HUES64 (cell line): ENCODE data around the gene KCNK18.
"Not testable (repeated sequence)": the region's sequence is repeated elsewhere in the genome, so short reads cannot be mapped to it uniquely, and the experiment has no call there.

Experiments used
- H3K27ac ChIP-seq: 2 replicates; pipeline ENCODE4 v1.7.0; 2013; ENCODE audit warnings: low read depth, low read length, inconsistent platforms
- H3K27me3 ChIP-seq: 2 replicates; pipeline ENCODE4 v1.6.1; 2013; ENCODE audit warnings: mild to moderate bottlenecking, low read length; ENCODE audit not compliant: insufficient read depth
- H3K36me3 ChIP-seq: 2 replicates; pipeline ENCODE4 v1.6.1; 2013; ENCODE audit warnings: mild to moderate bottlenecking, low read length; ENCODE audit not compliant: insufficient read depth
- H3K4me1 ChIP-seq: 2 replicates; pipeline ENCODE4 v1.6.1; 2013; ENCODE audit warnings: mild to moderate bottlenecking, low read length, moderate library complexity; ENCODE audit not compliant: insufficient read depth
- H3K4me3 ChIP-seq: 2 replicates; pipeline ENCODE4 v1.5.1; 2013; ENCODE audit warnings: mild to moderate bottlenecking, low read length, moderate library complexity
- H3K9ac ChIP-seq: 2 replicates; pipeline ENCODE4 v1.6.1; 2013; ENCODE audit warnings: mild to moderate bottlenecking, low read depth, low read length
- H3K9me3 ChIP-seq: 2 replicates; pipeline ENCODE4 v1.6.1; 2013; ENCODE audit warnings: low read depth, low read length; ENCODE audit not compliant: insufficient read depth
- WGBS: fragments of 150-250, 120-280 bp; methylation state at CpG from one replicate; pipeline ENCODE4 v1.1.7; 2013; ENCODE audit warnings: missing lambda C conversion rate; 5-methylcytosine and 5-hydroxymethylcytosine counted together

Gene KCNK18

GRCh38 chr10:117175215-117175900, 21.9 kb upstream of the KCNK18 start:
- no peak overlapping the region for H3K27ac ChIP-seq
- H3K27me3 ChIP-seq = peaks cover 65% of the 10 kb centered on the region

GRCh38 chr10:117175901-117176534, 21.3 kb upstream of the KCNK18 start:
- H3K9me3 ChIP-seq = no peaks in the 10 kb centered on the region
- no peaks in the 10 kb centered on the region for H3K36me3 ChIP-seq
- H3K4me3 ChIP-seq = peak overlapping the region; percentile 54
- no peak overlapping the region for H3K27ac ChIP-seq
- H3K4me1 ChIP-seq = peaks cover 6% of the 10 kb centered on the region; the same call in 1 of the 2 replicates
- peaks cover 58% of the 10 kb centered on the region for H3K27me3 ChIP-seq
- WGBS = 29% methylated on average over 11 of the region's 12 CpGs
- no peak overlapping the region for H3K9ac ChIP-seq

More at GRCh38 chr10:117175215-117175900, 21.9 kb upstream of the KCNK18 start:
- H3K9me3 ChIP-seq = no peaks in the 10 kb centered on the region
- H3K36me3 ChIP-seq = no peaks in the 10 kb centered on the region
- 2% methylated on average over 46 of the region's 46 CpGs for WGBS
- peak overlapping the region; percentile 54 for H3K4me3 ChIP-seq
- peaks cover 8% of the 10 kb centered on the region; the same call in 1 of the 2 replicates for H3K4me1 ChIP-seq
- no peak overlapping the region for H3K9ac ChIP-seq

- Histone ChIP-seq H3K9ac (no peak overlapping the region), H3K9me3 (no peaks in the 10 kb centered on the region), H3K27ac (no peak overlapping the region), H3K4me3 (no peak overlapping the region), H3K36me3 (no peaks in the 10 kb centered on the region), H3K27me3 (peaks cover 37% of the 10 kb centered on the region), H3K4me1 (peaks cover 6% of the 10 kb centered on the region; the same call in 1 of the 2 replicates)
- WGBS = 93% methylated on average over 3 of the region's 3 CpGs
Observed at GRCh38 chr10:117178190-117178589, 19.1 kb upstream of the KCNK18 start.

GRCh38 chr10:117184296-117184695, 13.0 kb upstream of the KCNK18 start:
- Histone ChIP-seq H3K9me3 (no peaks in the 10 kb centered on the region), H3K9ac (no peak overlapping the region), H3K36me3 (no peaks in the 10 kb centered on the region), H3K4me1 (no peaks in the 10 kb centered on the region), H3K27ac (no peak overlapping the region), H3K27me3 (peaks cover 6% of the 10 kb centered on the region), H3K4me3 (no peak overlapping the region)
- WGBS = 92% methylated on average over 10 of the region's 10 CpGs

- Histone ChIP-seq H3K27ac (no peak overlapping the region), H3K27me3 (peaks cover 6% of the 10 kb centered on the region), H3K4me3 (no peak overlapping the region), H3K9me3 (no peaks in the 10 kb centered on the region), H3K9ac (no peak overlapping the region), H3K4me1 (no peaks in the 10 kb centered on the region), H3K36me3 (no peaks in the 10 kb centered on the region)
- WGBS = 96% methylated on average over 3 of the region's 3 CpGs
Observed at GRCh38 chr10:117184821-117185220, 12.5 kb upstream of the KCNK18 start.

- not testable (repeated sequence) for H3K9ac ChIP-seq, H3K9me3 ChIP-seq, H3K4me3 ChIP-seq, H3K36me3 ChIP-seq, H3K27ac ChIP-seq, H3K4me1 ChIP-seq, H3K27me3 ChIP-seq
- 92% methylated on average over 4 of the region's 4 CpGs for WGBS
Observed at GRCh38 chr10:117185817-117186216, 11.5 kb upstream of the KCNK18 start.

- H3K4me3 ChIP-seq = no peak overlapping the region
- 70% methylated on average over 4 of the region's 4 CpGs for WGBS
- peaks cover 4% of the 10 kb centered on the region; the same call in 1 of the 2 replicates for H3K27me3 ChIP-seq
- H3K9ac ChIP-seq = no peak overlapping the region
- H3K9me3 ChIP-seq = no peaks in the 10 kb centered on the region
- no peak overlapping the region for H3K27ac ChIP-seq
- H3K4me1 ChIP-seq = no peaks in the 10 kb centered on the region
- no peaks in the 10 kb centered on the region for H3K36me3 ChIP-seq
Observed at GRCh38 chr10:117186832-117187615, 10.3 kb upstream of the KCNK18 start.

GRCh38 chr10:117188371-117188770, 8.9 kb upstream of the KCNK18 start:
- no peak overlapping the region for H3K4me3 ChIP-seq
- H3K36me3 ChIP-seq = no peaks in the 10 kb centered on the region
- H3K27me3 ChIP-seq = peaks cover 4% of the 10 kb centered on the region; the same call in 1 of the 2 replicates
- H3K9ac ChIP-seq = no peak overlapping the region
- no peak overlapping the region for H3K27ac ChIP-seq
- no peaks in the 10 kb centered on the region for H3K9me3 ChIP-seq
- no peaks in the 10 kb centered on the region for H3K4me1 ChIP-seq
- 94% methylated on average over 2 of the region's 2 CpGs for WGBS

DNA sequence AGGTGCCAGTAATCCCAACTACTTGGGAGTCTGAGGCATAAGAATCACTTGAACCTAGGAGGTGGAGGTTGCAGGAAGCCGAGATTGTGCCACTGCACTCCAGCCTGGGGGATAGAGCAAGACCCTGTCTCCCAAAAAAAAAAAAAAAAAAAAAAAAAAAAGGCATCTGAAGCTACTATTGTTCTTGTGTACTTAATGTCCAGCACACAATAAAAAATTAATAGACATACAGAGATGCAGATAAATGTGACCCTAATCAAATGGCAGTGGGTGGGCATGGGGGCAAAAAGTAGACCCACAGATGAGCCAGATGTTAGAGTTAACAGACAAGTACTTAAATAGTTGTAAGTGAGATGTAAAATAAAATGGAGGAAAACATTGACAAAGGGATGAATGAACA, 7.7 kb upstream of the KCNK18 start:
- no peak overlapping the region for H3K27ac ChIP-seq
- no peaks in the 10 kb centered on the region for H3K4me1 ChIP-seq
- no peaks in the 10 kb centered on the region for H3K36me3 ChIP-seq
- WGBS = 90% methylated on average over 1 of the region's 1 CpG
- H3K27me3 ChIP-seq = peaks cover 4% of the 10 kb centered on the region; the same call in 1 of the 2 replicates
- H3K9ac ChIP-seq = no peak overlapping the region
- no peaks in the 10 kb centered on the region for H3K9me3 ChIP-seq
- H3K4me3 ChIP-seq = no peak overlapping the region

GRCh38 chr10:117198088-117198487, 799 bp downstream of the KCNK18 start:
- Histone ChIP-seq H3K9me3 (no peaks in the 10 kb centered on the region), H3K36me3 (no peaks in the 10 kb centered on the region), H3K4me3 (no peak overlapping the region), H3K9ac (no peak overlapping the region), H3K27me3 (no peaks in the 10 kb centered on the region), H3K4me1 (0 out of 2 replicates have a peak, but pooled peaks cover 4% of the 10 kb centered on the region), H3K27ac (no peak overlapping the region)
- 48% methylated on average over 4 of the region's 4 CpGs for WGBS

- Histone ChIP-seq H3K36me3 (no peaks in the 10 kb centered on the region), H3K4me3 (no peak overlapping the region), H3K4me1 (0 out of 2 replicates have a peak, but pooled peaks cover 4% of the 10 kb centered on the region), H3K9me3 (no peaks in the 10 kb centered on the region), H3K27ac (no peak overlapping the region), H3K27me3 (no peaks in the 10 kb centered on the region), H3K9ac (no peak overlapping the region)
- 69% methylated on average over 4 of the region's 4 CpGs for whole genome bisulfite sequencing
Observed at GRCh38 chr10:117201826-117202225, 4.5 kb downstream of the KCNK18 start.
